HFFc6 (cell line): ENCODE results near the gene TCEANC2. TPM values are rescaled to one million over a fixed set of nuclear protein-coding genes. Genes with fewer than 3 reads are reported as not detected.

ENCODE experiments used
- DNase-seq: peaks from one replicate; pipeline ENCODE4 v3.0.0-alpha.2; 2018
- H3K27ac Mint-ChIP-seq: 2 replicates; pipeline ENCODE4 v1.8.0; 2020; ENCODE audit warnings: mild to moderate bottlenecking, mixed read lengths
- H3K27me3 Mint-ChIP-seq: 2 replicates; pipeline ENCODE4 v1.8.0; 2021; ENCODE audit warnings: mild to moderate bottlenecking, moderate library complexity, mixed read lengths; ENCODE audit not compliant: insufficient read depth
- H3K36me3 Mint-ChIP-seq: 2 replicates; pipeline ENCODE4 v1.8.0; 2021; ENCODE audit warnings: low read depth, mixed read lengths
- H3K4me1 Mint-ChIP-seq: 2 replicates; pipeline ENCODE4 v1.8.0; 2020; ENCODE audit warnings: low read depth, mixed read lengths
- H3K4me3 Mint-ChIP-seq: 2 replicates; pipeline ENCODE4 v1.8.0; 2020; ENCODE audit warnings: mild to moderate bottlenecking, moderate library complexity, mixed read lengths
- H3K9me3 Mint-ChIP-seq: 2 replicates; pipeline ENCODE4 v1.8.0; 2020; ENCODE audit warnings: mild to moderate bottlenecking, mixed read lengths
- CTCF ChIP-seq: fragments of 200-600 bp; sonication (generic); IDR thresholded peaks from 2 replicates; pipeline ENCODE4 v1.5.0; 2021; ENCODE audit warnings: antibody characterized with exemption, mild to moderate bottlenecking
- total RNA-seq, 6 experiments: library from RNA; stranded (reverse); fragmentation: NEBNext Ultra II Directional; extraction: Animal tissue kit (Norgen Biotek cat#: 25700); gene quantifications; 2 replicates in 1 of 6; 3 replicates in 5 of 6; pipeline ENCODE4 v1.2.3, GENCODE V29; 2021

The TCEANC2 gene
- total RNA-seq, 6 experiments from 2014 or later = 4.2 to 5.5 (median 4.8) TPM

GRCh38 chr1:54109129-54110090, 56.0 kb downstream of the TCEANC2 start:
- no peak for TF ChIP-seq CTCF
- H3K4me3 Mint-ChIP-seq = no peak overlapping the region
- no peaks in the 10 kb centered on the region for H3K36me3 Mint-ChIP-seq
- H3K27me3 Mint-ChIP-seq = peaks cover 5% of the 10 kb centered on the region; the same call in 1 of the 2 replicates
- H3K4me1 Mint-ChIP-seq = peaks cover 5% of the 10 kb centered on the region; the same call in 1 of the 2 replicates
- no peak overlapping the region for H3K27ac Mint-ChIP-seq
- DNase-seq = no peak
- no peaks in the 10 kb centered on the region for H3K9me3 Mint-ChIP-seq

- Mint-ChIP-seq H3K9me3 (no peaks in the 10 kb centered on the region), H3K36me3 (no peaks in the 10 kb centered on the region), H3K4me3 (no peak overlapping the region), H3K27me3 (peaks cover 5% of the 10 kb centered on the region; the same call in 1 of the 2 replicates), H3K27ac (no peak overlapping the region), H3K4me1 (peaks cover 5% of the 10 kb centered on the region; the same call in 1 of the 2 replicates)
- DNase-seq = no peak
- TF ChIP-seq CTCF = no peak
Measured at GRCh38 chr1:54110996-54111395, 57.6 kb downstream of the TCEANC2 start.

GRCh38 chr1:54111624-54112023, 58.2 kb downstream of the TCEANC2 start:
- H3K36me3 Mint-ChIP-seq = no peaks in the 10 kb centered on the region
- H3K4me1 Mint-ChIP-seq = peaks cover 5% of the 10 kb centered on the region; the same call in 1 of the 2 replicates
- H3K4me3 Mint-ChIP-seq = no peak overlapping the region
- no peak overlapping the region for H3K27ac Mint-ChIP-seq
- TF ChIP-seq CTCF = no peak
- no peaks in the 10 kb centered on the region for H3K9me3 Mint-ChIP-seq
- peaks cover 5% of the 10 kb centered on the region; the same call in 1 of the 2 replicates for H3K27me3 Mint-ChIP-seq
- DNase-seq = no peak

- no peak overlapping the region for H3K4me3 Mint-ChIP-seq
- no peak overlapping the region for H3K27ac Mint-ChIP-seq
- no peak for TF ChIP-seq CTCF
- no peak for DNase-seq
- peaks cover 5% of the 10 kb centered on the region; the same call in 1 of the 2 replicates for H3K27me3 Mint-ChIP-seq
- H3K36me3 Mint-ChIP-seq = no peaks in the 10 kb centered on the region
- no peaks in the 10 kb centered on the region for H3K9me3 Mint-ChIP-seq
- H3K4me1 Mint-ChIP-seq = peaks cover 3% of the 10 kb centered on the region; the same call in 1 of the 2 replicates
Measured at GRCh38 chr1:54112027-54112426, 58.6 kb downstream of the TCEANC2 start.

- Mint-ChIP-seq H3K27me3 (peaks cover 5% of the 10 kb centered on the region; the same call in 1 of the 2 replicates), H3K4me1 (no peaks in the 10 kb centered on the region), H3K27ac (no peak overlapping the region), H3K36me3 (no peaks in the 10 kb centered on the region), H3K4me3 (no peak overlapping the region), H3K9me3 (no peaks in the 10 kb centered on the region)
- no peak for DNase-seq
- TF ChIP-seq CTCF = no peak
Measured at GRCh38 chr1:54112705-54113368, 59.4 kb downstream of the TCEANC2 start.
